ENCODE results near the gene DCHS1. TPM values are rescaled to one million over a fixed set of nuclear protein-coding genes. Genes with fewer than 3 reads are reported as not detected.

Gene DCHS1
- total and polyA plus RNA-seq, 10 of the 15 experiments (the other 5 are each of a cell fraction or from before 2014, with no cell fraction given): 0.02 to 0.64 (median 0.18) TPM; not detected in 1

DNA sequence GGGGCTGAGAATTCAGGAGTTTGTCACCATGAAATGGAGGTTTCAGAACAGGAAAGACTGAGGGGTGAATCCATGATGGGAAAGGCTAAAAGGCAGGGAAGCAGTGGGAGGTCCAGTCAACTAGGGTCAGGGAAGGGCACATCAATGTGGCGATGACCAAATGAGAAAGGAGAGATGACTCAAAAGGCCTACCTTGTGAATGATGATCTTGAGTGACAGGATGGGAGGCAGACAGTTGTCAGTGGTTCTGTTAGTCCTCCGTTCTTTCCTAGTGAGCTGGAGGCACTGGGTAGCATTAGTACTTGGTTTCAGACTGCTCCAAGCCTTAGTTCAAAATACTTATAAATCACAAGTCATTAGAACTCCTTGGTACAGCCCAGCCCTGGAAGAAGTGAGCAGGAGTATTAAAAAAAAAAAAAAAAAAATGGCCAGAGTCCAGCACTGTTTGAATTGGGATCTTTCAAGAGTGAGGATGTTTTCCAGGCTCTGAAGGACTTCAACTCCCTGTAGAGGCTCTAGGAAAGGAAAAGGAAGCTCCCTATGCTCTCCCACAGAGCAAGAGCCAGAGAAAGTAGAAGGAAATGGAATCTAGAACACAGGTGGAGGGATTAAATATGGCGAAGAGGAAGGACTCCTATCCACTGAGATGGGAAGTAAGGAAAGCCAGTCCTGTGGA, 8.3 kb upstream of the DCHS1 start:
- POLR2A ChIA-PET: interaction anchor here (1.3 kb wide), 1 partner anchor 19 kb away, joined by 3 read pairs; the partner anchor contains the start of gene MRPL17
- CTCF ChIA-PET: interaction anchor here (0.6 to 1.1 kb wide), 4 partner anchors 11 to 90 kb away, joined by 3 read pairs; no protein-coding TSS in a partner anchor
- Histone ChIP-seq H3K4me1 (ENCODE audit: control insufficient read depth, insufficient read depth, low read length) (no peaks in the 10 kb centered on the region), H3K4me2 (ENCODE audit: control insufficient read depth, insufficient read depth) (no peak overlapping the region), H3K79me2 (ENCODE audit: control insufficient read depth, insufficient read depth, low read length) (no peaks in the 10 kb centered on the region), H3K27ac (ENCODE audit: control insufficient read depth, insufficient read depth) (no peak overlapping the region), H4K20me1 (ENCODE audit: control insufficient read depth, insufficient read depth) (no peaks in the 10 kb centered on the region), H3K27me3 (replicated peaks in 1 of 2; ENCODE audit: control insufficient read depth in 2 of 2, insufficient read depth in 2 of 2, low read length in 1 of 2) (no peaks in the 10 kb centered on the region), H3K9me3 (replicated peaks; ENCODE audit: control insufficient read depth, insufficient read depth, low read length) (no peaks in the 10 kb centered on the region), H3K9ac (ENCODE audit: control insufficient read depth, insufficient read depth, low read length) (no peak overlapping the region), H3K4me3 (no peak overlapping the region), H2AFZ (ENCODE audit: control insufficient read depth, low read depth, low read length) (peak overlapping the region; percentile 31; the same call in 1 of the 2 replicates), H3K36me3 (ENCODE audit: control insufficient read depth in 2 of 2, insufficient read depth in 2 of 2, low read length in 1 of 2) (no peaks in the 10 kb centered on the region)
- DNase-seq (ENCODE audit: low read depth, low spot score): no peak
- no peak for ATAC-seq
- intact Hi-C loops (cut with micrococcal nuclease; ENCODE audit: unreplicated experiment) (no loop called here), in situ Hi-C loops (cut with MboI) (no loop called here)
- TF ChIP-seq ATF7 (IDR thresholded peaks at IDR 0.05; ENCODE audit: low read depth): no peak
- TF ChIP-seq HDAC6 (IDR thresholded peaks at IDR 0.05; ENCODE audit: unreplicated experiment): no peak
- no peak for TF ChIP-seq BRCA1 (IDR thresholded peaks at IDR 0.05; ENCODE audit: low read depth, low read length)
- no peak for TF ChIP-seq JUND (IDR thresholded peaks at IDR 0.05; ENCODE audit: low read depth, low read length)
- TF ChIP-seq STAT1 (conservative IDR thresholded peaks at IDR 0.05): no peak
- TF ChIP-seq, protein P1, sequence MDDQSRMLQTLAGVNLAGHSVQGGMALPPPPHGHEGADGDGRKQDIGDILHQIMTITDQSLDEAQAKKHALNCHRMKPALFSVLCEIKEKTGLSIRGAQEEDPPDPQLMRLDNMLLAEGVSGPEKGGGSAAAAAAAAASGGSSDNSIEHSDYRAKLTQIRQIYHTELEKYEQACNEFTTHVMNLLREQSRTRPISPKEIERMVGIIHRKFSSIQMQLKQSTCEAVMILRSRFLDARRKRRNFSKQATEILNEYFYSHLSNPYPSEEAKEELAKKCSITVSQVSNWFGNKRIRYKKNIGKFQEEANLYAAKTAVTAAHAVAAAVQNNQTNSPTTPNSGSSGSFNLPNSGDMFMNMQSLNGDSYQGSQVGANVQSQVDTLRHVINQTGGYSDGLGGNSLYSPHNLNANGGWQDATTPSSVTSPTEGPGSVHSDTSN (IDR thresholded peaks at IDR 0.05; ENCODE audit: insufficient replicate concordance, low read depth, low read length): peak; percentile 10
- TF ChIP-seq TCF3 (IDR thresholded peaks at IDR 0.05; ENCODE audit: borderline replicate concordance, insufficient read depth, low read depth, low read length): no peak
- peak; percentile 55 for TF ChIP-seq PKNOX1 (IDR thresholded peaks at IDR 0.05)
- TF ChIP-seq, protein P2, sequence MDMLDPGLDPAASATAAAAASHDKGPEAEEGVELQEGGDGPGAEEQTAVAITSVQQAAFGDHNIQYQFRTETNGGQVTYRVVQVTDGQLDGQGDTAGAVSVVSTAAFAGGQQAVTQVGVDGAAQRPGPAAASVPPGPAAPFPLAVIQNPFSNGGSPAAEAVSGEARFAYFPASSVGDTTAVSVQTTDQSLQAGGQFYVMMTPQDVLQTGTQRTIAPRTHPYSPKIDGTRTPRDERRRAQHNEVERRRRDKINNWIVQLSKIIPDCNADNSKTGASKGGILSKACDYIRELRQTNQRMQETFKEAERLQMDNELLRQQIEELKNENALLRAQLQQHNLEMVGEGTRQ (IDR thresholded peaks at IDR 0.05; ENCODE audit: borderline replicate concordance, low read depth, low read length): no peak
- TF ChIP-seq SMARCA5 (IDR thresholded peaks at IDR 0.05): no peak
- 100% methylated on average over 2 of the region's 3 CpGs for WGBS (ENCODE audit: insufficient coverage, insufficient replicate concordance, low lambda C conversion rate, missing lambda C conversion rate)
- SMC1A ChIA-PET (ENCODE audit: uncharacterized antibody, unreplicated experiment): interaction anchor here (0.9 to 1.3 kb wide), 2 partner anchors 45 to 285 kb away, joined by 3 to 4 read pairs; partner anchors contain the start of gene TPP1
- FAIRE-seq: no peak
- RAD21 ChIA-PET (ENCODE audit: unreplicated experiment): no interaction called here
- no TSS peak for BruUV-seq (replicated peaks)

Data from GM12878 (cell line).